HL-60 (cell line): ENCODE data around the gene HDAC8.

ENCODE experiments used
- CTCF ChIP-seq: IDR thresholded peaks from one replicate; pipeline ENCODE4 v1.5.1; 2011; ENCODE audit warnings: low read length, control low read depth, inconsistent platforms; ENCODE audit not compliant: insufficient read depth
- POLR2AphosphoS5 ChIP-seq: IDR thresholded peaks from 2 replicates; pipeline ENCODE4 v1.6.1; 2012; ENCODE audit warnings: low read depth
- REST ChIP-seq: IDR thresholded peaks from 2 replicates; pipeline ENCODE4 v1.6.1; 2012; ENCODE audit warnings: low read depth; ENCODE audit not compliant: insufficient replicate concordance

- TF ChIP-seq CTCF (no peak), REST (no peak), POLR2AphosphoS5 (no peak)
Measured at GRCh38 chrX:72470532-72471223, 102.0 kb downstream of the HDAC8 start.
